ENCODE measurements around the gene SUSD6.

SUSD6 gene, protein sequence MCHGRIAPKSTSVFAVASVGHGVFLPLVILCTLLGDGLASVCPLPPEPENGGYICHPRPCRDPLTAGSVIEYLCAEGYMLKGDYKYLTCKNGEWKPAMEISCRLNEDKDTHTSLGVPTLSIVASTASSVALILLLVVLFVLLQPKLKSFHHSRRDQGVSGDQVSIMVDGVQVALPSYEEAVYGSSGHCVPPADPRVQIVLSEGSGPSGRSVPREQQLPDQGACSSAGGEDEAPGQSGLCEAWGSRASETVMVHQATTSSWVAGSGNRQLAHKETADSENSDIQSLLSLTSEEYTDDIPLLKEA

GRCh38 chr14:69611172-69612013 lies at the start of gene SUSD6:
Gene SUSD6, plus strand, starts transcription at chr14:69611596. Its CDS starts 46,997 bp downstream, at chr14:69658593.
- peak; percentile 86 to 91 for DNase-seq

GRCh38 chr14:69561893-69562292 lies 49.5 kb upstream of the SUSD6 start:
- DNase-seq: no peak

DNA sequence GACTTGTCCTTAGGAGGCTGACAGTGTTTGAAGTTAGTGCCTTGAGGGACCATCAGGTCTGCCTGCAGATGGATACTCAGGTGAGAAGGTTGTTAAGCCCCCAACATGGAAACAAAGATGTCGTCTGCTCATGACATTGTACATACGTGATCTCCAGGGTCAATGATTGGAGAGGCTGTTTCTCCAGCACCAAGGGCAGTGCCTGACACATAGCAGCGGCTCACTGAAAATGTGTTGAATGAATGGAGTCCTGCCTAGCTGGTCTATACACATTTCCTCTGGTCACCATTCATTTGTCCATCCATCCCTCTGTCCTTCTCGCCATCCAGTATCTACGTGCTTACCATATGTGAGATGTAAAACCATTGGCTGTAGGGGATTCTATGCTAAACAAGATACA lies 43.8 kb upstream of the SUSD6 start:
- no peak for DNase-seq

DNA sequence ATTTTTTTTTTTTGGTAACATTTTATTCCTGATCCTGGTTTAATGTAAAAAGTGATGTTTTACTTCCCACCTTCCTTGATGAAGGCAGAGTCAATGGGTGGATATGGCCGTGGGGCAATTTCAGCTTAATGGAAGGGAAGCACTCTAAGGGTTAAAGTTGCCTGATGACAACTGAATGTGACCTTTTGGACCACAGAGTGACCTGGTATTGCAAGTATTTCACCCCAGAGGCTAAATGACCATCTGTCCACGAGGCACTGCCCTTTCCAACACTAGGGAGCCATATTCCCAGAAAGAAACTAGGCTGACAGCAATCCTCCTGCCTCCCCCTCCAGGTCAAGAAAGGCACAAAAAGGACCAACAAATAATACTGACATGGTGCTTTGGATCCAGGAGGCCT lies 41.5 kb upstream of the SUSD6 start:
- DNase-seq: no peak

DNA sequence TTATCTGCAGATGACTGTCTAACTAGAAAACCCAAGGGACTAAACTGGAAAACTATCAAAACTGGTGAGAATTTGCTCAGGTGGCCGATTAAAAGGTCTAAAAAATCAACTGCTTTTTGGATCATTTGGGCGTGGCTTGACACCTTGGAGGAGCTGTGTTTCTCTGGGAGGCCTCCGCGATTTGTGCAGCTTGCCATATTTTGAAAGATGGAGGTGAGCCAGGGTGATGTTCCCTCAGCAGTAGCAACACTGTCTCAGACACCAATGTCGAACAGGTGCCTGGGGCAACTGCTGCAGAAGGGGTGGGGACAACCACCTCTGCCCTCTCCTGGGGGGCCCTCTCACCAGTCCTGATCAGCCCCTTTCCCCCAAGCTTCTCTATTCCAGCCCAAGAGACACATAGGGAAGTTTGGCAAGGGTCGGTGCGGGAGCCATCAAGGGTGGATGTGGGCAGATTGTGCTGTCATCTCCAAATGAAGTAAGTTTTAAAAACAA lies 40.5 kb upstream of the SUSD6 start:
- DNase-seq: no peak

DNA sequence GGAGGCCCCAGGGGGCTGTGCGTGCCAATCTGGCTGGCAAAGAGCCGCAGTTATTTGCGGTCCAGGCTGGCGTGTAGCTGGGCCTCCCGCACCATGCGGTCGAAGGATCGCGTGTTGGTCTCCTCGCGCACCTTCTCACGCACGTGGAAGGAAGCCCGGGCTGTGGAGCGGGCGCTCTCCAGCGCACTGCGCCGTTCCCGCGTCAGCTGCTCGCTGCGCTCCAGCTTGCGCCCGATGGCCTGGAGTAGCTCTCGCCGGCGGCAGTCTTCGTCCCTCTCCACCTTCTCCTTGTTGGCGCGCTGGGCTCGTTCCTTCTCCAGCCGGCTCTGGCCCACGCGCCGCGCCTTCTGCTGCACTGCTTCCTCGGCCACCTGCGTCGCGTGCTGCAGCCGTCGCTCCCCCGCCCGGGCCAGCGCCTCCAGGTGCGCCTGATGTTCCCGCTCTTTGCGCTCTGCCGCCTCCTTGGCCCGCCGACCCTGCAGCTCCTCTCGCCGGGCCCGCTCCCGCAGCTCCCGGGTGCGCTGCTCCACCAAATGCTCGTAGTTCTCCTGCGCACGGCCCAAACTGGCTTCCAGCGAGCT lies 39.9 kb upstream of the SUSD6 start:
- DNase-seq: peak in 1 of 2 experiments; percentile 6

DNA sequence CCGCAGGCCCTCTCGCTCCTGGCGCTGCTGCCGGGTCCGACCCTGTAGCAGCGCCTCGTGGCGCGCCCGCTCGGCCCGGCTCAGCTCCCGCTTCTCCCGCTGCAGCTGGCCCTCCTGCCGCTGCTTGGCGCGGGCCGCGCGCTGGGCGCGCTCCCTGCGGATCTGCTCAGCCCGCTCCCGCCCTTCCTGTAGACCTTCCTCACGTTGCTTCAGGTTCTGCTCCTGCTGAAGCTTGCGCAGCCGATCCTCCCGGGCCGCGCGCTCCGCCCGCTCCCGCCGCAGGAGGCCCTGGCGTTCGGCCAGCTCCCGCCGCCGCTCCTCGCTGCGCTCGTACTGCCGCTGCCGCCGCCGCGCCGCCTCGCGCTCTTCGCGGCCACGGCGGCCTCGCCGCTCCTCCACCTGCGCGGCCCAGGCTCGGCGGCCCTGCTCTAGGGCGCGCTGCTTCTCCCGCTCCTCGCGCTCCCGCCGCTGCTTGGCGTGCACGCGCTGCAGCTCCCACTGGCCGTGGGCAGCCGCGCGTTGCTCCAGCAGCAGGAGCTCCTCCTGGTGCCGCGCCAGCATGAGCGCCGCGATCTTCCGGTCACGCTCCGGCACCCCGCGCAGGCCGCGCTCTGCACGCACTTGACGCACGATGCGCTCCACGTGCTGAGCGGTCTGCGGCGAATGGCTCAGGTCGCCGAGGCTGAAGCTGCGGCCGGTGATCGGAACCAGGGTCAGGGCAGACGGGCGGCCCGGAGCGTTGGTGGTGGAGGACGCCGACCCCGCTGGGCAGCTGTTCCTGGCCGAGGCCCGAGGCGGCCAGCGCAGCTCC lies 39.2 kb upstream of the SUSD6 start:
- peak in 1 of 2 experiments; percentile 7 for DNase-seq

DNA sequence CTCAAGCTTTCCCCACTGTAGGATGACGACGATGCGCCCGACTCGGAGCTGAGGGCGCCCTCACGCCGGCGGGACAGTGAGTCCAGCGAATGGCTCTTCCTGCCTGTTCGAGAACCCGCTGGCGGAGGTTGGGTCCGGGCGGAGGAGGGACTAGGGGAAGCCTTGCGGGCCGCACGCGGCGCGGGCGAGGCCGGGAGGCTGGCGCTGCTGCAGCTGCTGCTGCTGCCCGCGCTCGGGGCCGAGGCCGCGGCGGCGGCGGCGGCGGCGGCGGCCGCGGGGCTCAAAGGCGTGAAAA lies 38.6 kb upstream of the SUSD6 start:
- peak in 1 of 2 experiments; percentile 10 for DNase-seq

GRCh38 chr14:69573205-69573830 lies 38.1 kb upstream of the SUSD6 start:
- DNase-seq: no peak

GRCh38 chr14:69573831-69574262 lies 37.5 kb upstream of the SUSD6 start:
- DNase-seq: peak in 1 of 2 experiments; percentile 12

DNA sequence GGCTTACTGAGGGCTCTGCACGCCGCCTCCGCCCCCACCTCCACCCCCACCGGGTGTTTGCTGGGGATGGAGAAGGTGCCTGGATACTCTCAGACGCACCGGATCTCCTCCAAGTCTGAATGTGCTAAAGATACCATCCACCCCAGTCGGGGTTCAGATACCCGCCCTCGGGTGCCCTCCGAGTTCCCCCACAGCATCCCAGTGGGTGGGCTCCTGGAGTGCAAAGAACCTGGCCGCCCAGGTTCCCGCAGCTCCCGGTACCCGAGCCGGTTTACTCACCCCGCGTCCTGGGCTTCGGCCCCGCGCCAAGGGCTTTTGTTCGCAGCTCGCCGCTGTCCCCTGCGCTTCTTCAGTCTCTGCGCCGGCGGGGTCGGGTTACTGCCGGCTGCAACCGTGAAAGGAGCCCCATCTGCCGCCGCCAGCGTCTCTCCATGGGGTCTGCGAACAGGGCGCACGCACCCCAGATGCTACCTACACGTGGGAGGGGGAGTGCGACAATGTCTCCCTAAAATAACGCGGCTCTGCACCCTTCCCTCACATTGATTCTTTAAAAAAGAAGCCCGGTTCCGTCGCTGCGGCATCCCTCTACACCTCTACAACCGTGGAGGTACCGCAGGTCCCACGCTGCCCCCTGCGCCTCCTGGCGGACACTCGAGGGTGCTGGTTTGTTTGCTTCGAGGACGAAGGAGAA lies 37.0 kb upstream of the SUSD6 start, which contains the start of gene CCDC177:
Gene CCDC177, minus strand, starts transcription at position 609 of the 691 bp plus-strand sequence. CDS start 1,249 bp downstream, outside the sequence.
- peak; percentile 68 to 78 for DNase-seq

DNA sequence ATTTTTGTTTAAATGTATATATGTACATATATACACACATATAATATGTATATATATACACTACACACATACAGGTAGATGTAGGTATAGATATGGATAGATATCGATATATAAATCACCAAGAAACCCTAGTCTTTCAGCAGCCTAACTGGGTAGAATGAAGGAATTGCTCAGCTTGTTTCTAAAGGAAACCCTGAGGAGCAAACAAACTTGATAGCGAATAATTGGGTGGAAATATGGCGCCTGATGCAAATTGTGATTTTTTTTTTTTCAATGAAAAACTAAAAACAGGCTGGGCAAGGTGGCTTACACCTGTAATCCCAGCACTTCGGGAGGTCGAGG lies 36.5 kb upstream of the SUSD6 start:
- no peak for DNase-seq

DNA sequence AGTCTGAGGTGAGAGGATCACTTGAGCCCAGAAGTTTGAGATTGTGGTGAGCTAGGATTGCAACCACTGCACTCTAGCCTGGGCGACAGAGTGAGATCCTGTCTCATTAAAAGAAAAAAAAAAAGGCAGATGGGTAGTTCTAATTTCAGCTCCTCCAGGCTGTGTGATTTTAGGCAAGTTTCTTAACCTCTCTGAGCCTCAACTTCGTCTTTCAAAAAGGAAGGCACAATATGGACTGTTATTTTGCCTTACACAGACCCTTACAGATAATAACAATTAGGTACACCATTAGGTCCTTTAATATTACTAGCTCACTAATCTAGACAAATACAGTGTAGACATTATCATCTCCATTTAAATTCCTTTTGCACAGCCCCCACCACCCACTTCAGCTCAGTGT lies 31.9 kb upstream of the SUSD6 start:
- no peak for DNase-seq

DNA sequence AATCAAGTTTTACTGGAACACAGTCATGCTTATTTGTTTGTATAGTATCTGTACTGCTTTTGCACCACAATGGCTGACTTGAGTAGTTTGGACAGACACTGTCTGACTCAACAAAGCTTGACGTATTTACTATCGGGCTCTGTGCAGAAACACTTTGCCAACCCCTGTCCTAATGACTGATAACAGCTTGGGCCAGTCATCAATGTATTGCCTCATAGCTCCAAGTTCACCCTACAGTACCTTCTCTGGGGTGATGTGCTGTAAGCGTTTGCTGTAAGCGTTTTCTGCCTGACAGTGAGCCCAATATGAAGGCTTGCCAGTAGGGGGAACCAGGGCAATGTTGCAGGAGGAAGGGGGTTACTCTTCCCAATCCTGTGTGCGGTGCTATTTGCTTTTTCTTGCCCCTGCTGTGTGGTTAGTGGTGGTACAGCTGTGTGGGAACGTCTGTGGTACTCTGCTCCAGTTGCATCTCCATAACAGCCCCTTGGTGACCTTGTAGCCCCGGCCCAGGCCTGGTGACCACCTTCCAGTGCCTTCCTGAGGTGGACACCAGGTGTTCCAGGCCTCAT lies 31.3 kb upstream of the SUSD6 start:
- DNase-seq: no peak

GRCh38 chr14:69581316-69581935 lies 30.0 kb upstream of the SUSD6 start:
- no peak for DNase-seq

DNA sequence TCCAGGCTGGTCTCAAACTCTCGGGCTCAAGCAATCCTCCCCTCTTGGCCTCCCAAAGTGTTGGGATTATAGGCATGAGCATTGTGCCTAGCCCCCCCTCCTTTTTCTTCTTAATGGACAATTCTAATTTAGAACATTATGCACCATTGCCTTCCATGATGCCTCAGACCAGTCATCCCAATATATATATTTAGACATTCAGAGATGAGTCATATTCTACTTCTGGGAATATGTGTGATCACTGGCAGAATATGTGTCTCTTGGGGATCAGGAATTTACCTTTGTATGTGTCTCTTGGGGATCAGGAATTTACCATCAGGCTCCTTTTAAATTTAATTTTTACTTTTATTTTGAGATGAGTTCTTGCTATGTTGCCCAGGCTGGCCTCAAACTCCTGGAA lies 29.2 kb upstream of the SUSD6 start:
- DNase-seq: no peak

DNA sequence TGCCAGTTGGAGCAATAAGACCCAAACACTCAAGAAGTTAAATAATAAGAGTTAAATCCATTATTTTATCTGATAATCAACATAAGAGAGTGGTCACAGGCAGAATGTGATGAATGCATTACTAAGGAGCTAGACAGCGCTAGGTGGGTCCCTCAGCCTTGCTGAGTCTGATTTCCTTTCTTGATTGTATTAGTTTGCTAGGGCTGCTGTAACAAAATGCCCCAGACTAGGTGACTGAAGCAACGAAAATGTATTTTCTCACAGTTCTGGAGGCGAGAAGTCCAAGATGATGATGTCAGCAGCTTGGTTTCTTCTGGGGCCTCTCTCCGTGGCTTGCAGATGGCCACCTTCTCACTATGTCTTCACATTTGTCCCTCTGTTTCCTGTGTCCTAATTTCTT lies 28.6 kb upstream of the SUSD6 start:
- DNase-seq: no peak

- DNase-seq: no peak
Observed at GRCh38 chr14:69584389-69584788, 27.0 kb upstream of the SUSD6 start.

- DNase-seq: no peak
Observed at GRCh38 chr14:69586404-69586803, 25.0 kb upstream of the SUSD6 start.

GRCh38 chr14:69587389-69587788 lies 24.0 kb upstream of the SUSD6 start:
- DNase-seq: no peak

GRCh38 chr14:69591317-69591716 lies 20.1 kb upstream of the SUSD6 start:
- DNase-seq: no peak
